Dendritic cell treated with granulocyte-macrophage colony-stimulating factor and Interleukin-4, amounts not matched to agents 40 ng/mL and 50 ng/mL, for 4 days (primary cell): Measurements from ENCODE around the gene NISCH.

Source experiments
- H3K27ac Mint-ChIP-seq: one replicate; pipeline ENCODE4 v1.8.0; 2022; ENCODE audit warnings: mild to moderate bottlenecking, mixed read lengths
- H3K27me3 Mint-ChIP-seq: one replicate; pipeline ENCODE4 v1.8.0; 2022; ENCODE audit warnings: mild to moderate bottlenecking, mixed read lengths
- H3K36me3 Mint-ChIP-seq: one replicate; pipeline ENCODE4 v1.8.0; 2022; ENCODE audit warnings: low read depth, mixed read lengths
- H3K4me1 Mint-ChIP-seq: one replicate; pipeline ENCODE4 v1.8.0; 2022; ENCODE audit warnings: low read depth, mixed read lengths
- H3K4me3 Mint-ChIP-seq: one replicate; pipeline ENCODE4 v1.8.0; 2022; ENCODE audit warnings: mild to moderate bottlenecking, moderate library complexity, mixed read lengths
- H3K9me3 Mint-ChIP-seq: one replicate; pipeline ENCODE4 v1.8.0; 2022; ENCODE audit warnings: mixed read lengths
- intact Hi-C: fragments of 100-400 bp; cut with micrococcal nuclease; formaldehyde crosslinking; loops from one replicate; pipeline ENCODE4 v1.15.0; 2022

The NISCH gene

DNA sequence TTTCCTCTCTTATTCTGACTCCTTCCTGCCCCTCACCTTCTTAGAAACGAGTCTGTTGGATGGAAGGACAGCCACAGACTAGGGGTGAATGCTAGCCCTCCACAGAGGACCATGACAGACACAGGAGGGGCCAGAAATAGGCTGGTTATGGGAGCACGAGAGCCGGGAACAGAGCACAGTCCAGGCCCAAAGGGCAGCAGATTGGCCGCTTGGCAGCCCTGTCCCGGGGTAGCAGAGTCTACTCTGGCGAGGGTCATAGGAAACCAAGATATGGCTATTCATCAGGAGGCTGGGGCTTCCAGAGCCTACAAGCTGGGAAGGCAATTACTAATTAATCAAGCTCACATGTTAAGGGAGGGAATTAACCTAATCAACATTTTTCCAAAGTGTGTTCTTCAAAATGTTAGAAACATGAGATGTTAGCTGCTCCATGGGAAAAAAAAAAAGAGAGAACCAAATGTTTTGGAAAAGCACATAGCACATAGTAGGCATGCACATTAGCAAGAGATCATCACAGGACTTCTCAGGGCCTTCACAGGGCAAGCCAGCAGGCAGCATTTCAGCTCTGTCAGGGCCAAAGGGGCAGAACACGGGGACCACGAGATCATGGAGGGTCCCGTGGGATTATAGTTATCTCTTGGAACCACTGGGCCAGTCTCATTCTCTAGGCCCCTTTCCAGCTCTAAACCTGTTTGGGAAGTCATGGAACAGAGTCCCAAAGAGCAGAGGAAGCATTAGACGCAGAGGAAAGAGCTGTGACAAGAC, 23.8 kb upstream of the NISCH start:
- peaks cover 13% of the 10 kb centered on the region for H3K27me3 Mint-ChIP-seq
- peaks cover 46% of the 10 kb centered on the region for H3K4me1 Mint-ChIP-seq
- no peaks in the 10 kb centered on the region for H3K36me3 Mint-ChIP-seq
- intact Hi-C loops = no loop called here
- H3K9me3 Mint-ChIP-seq = no peaks in the 10 kb centered on the region
- H3K27ac Mint-ChIP-seq = peak overlapping the region; percentile 60
- no peak overlapping the region for H3K4me3 Mint-ChIP-seq

DNA sequence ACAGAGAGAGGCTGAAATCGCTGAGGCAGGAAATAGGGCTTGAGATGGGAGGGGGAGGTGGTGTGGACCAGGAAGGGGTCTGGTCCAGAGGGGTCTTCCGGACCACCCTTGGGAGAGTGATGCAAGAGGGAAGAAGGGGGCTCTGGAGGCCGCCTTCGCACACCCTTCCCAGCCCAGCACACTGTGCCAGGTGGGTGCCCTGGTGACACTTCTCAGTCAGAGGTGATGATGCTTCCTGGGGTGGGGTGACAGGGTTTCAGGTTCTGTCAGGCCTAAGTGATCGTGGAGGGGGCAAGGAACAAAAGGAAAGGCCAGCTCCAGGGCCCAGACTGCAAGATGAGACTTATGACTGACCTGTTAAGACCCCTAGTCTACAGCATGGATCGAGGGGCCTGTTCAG, 23.2 kb upstream of the NISCH start:
- peaks cover 52% of the 10 kb centered on the region for H3K4me1 Mint-ChIP-seq
- H3K27ac Mint-ChIP-seq = peak overlapping the region; percentile 60
- intact Hi-C loops = no loop called here
- no peak overlapping the region for H3K4me3 Mint-ChIP-seq
- no peaks in the 10 kb centered on the region for H3K36me3 Mint-ChIP-seq
- H3K27me3 Mint-ChIP-seq = peaks cover 13% of the 10 kb centered on the region
- no peaks in the 10 kb centered on the region for H3K9me3 Mint-ChIP-seq

- peaks cover 54% of the 10 kb centered on the region for H3K4me1 Mint-ChIP-seq
- H3K4me3 Mint-ChIP-seq = no peak overlapping the region
- intact Hi-C loops = no loop called here
- peak overlapping the region; percentile 60 for H3K27ac Mint-ChIP-seq
- peaks cover 13% of the 10 kb centered on the region for H3K27me3 Mint-ChIP-seq
- no peaks in the 10 kb centered on the region for H3K9me3 Mint-ChIP-seq
- H3K36me3 Mint-ChIP-seq = no peaks in the 10 kb centered on the region
These were observed 22.7 kb upstream of the NISCH start for GRCh38 chr3:52432691-52433141.

DNA sequence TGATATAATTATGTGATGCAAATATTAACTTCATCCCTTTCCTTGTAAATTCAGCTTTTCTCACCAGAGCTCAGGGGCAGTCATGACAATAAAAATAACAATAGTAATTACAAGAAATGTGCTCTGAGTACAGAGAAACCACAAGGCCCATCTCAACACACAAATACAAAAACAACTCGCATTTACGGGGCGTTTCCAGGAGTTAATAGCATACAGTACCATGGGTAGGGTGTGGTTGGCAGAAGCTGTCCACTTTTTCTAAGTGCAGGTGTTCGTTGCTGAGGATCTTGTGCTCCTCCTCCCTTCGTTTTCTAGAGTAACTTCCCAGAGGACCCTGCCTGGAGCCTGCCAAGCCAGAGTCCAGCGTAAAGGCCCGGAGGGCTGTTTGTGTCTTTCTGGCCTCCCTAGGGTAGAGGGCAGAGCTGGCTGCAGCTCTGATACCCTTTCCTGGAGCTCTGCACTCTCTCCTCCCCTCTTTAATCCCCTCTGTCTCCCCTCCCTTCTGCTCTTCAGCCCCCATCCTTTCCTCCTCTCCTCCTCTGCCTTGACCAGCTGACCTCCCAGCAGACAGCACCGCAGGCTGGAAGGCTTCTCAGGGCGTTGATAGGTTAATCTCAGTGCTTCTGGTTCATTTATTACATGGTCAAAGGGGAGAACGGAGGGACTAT, 21.9 kb upstream of the NISCH start:
- Mint-ChIP-seq H3K36me3 (no peaks in the 10 kb centered on the region), H3K9me3 (no peaks in the 10 kb centered on the region), H3K27ac (peak overlapping the region; percentile 60), H3K4me3 (no peak overlapping the region), H3K4me1 (peaks cover 54% of the 10 kb centered on the region), H3K27me3 (peaks cover 13% of the 10 kb centered on the region)
- intact Hi-C loops = no loop called here

- Mint-ChIP-seq H3K27ac (peak overlapping the region; percentile 1), H3K4me1 (peaks cover 54% of the 10 kb centered on the region), H3K27me3 (peaks cover 13% of the 10 kb centered on the region), H3K4me3 (no peak overlapping the region), H3K36me3 (no peaks in the 10 kb centered on the region), H3K9me3 (no peaks in the 10 kb centered on the region)
- intact Hi-C loops = no loop called here
These were observed 21.4 kb upstream of the NISCH start for GRCh38 chr3:52433996-52434479.

DNA sequence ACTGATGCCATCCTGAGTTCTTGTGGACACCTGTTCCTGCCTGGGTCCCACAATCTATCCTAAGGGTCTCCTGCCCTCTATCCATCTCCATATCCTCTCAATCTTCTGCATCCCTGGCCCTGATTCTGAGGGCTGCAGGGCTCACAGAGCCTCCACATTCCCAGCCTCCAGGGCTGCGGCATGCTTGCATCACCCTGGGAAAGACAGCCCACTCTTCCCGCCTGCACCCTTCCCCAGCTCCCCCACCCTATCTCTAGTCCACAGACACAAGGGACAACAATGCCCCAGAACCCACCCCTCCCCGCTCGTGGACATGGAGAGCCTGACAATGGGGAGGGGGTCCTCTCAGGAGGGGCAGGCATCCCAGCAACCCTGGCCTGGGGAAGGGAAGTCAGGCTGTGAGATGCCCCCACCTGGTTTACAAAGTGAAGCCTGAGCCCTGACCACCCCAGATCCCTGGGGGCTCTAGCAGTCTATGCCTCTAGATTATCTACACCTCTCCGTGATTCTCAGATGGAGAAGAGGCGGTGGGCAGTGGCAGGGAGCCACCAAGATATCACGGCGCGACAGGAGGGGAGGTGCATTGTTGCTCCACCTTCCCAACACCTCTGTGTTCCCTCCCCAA, 20.8 kb upstream of the NISCH start:
- peaks cover 15% of the 10 kb centered on the region for H3K27me3 Mint-ChIP-seq
- no peak overlapping the region for H3K4me3 Mint-ChIP-seq
- no peaks in the 10 kb centered on the region for H3K9me3 Mint-ChIP-seq
- no peaks in the 10 kb centered on the region for H3K36me3 Mint-ChIP-seq
- no peak overlapping the region for H3K27ac Mint-ChIP-seq
- H3K4me1 Mint-ChIP-seq = peaks cover 54% of the 10 kb centered on the region
- intact Hi-C loops = no loop called here

GRCh38 chr3:52435246-52436101, 19.9 kb upstream of the NISCH start:
- intact Hi-C loops = no loop called here
- no peak overlapping the region for H3K4me3 Mint-ChIP-seq
- no peaks in the 10 kb centered on the region for H3K36me3 Mint-ChIP-seq
- no peak overlapping the region for H3K27ac Mint-ChIP-seq
- H3K27me3 Mint-ChIP-seq = peaks cover 15% of the 10 kb centered on the region
- H3K9me3 Mint-ChIP-seq = no peaks in the 10 kb centered on the region
- peaks cover 54% of the 10 kb centered on the region for H3K4me1 Mint-ChIP-seq

GRCh38 chr3:52436500-52437149, 18.8 kb upstream of the NISCH start:
- H3K27ac Mint-ChIP-seq = no peak overlapping the region
- H3K27me3 Mint-ChIP-seq = peaks cover 13% of the 10 kb centered on the region
- no peaks in the 10 kb centered on the region for H3K36me3 Mint-ChIP-seq
- peaks cover 51% of the 10 kb centered on the region for H3K4me1 Mint-ChIP-seq
- no peak overlapping the region for H3K4me3 Mint-ChIP-seq
- H3K9me3 Mint-ChIP-seq = no peaks in the 10 kb centered on the region
- intact Hi-C loops = no loop called here

DNA sequence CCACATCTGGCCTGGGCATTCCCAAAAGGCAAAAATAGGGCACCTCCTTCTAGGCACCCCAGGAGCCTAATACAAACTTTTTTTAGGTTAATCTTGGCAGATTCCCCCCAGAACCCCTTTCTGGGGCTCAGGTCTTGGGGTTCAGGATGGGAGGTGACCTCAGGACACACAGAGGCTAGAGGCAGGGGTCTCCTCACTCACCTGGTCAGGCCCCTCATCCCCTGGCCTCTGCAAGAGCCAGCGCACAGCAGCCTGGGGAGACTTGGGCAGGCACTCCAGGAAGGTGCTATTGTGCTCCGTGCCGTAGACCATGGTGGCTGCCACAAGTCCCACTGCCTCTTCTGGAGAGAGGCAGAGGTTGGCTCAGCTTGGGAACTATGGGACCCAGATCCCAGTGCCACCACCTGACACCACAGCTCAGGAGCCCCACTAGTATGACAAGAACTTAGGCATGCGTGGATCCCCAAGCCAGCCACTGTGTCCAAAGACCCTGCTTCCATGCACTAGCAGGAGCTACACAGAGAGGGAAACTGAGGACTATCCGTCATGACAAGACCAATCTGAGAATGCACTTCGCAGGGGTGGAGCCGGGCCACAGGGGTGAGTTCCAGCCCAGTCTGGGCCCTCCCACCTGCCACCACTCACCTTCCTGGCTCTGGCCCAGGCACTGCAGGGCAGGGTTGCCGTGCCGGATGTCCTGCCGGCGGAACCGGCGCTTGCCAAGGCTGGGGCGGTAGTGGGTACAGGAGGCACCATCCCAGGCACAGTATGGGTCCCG, 17.9 kb upstream of the NISCH start:
- H3K27me3 Mint-ChIP-seq = peaks cover 14% of the 10 kb centered on the region
- intact Hi-C loops = no loop called here
- H3K27ac Mint-ChIP-seq = no peak overlapping the region
- no peaks in the 10 kb centered on the region for H3K36me3 Mint-ChIP-seq
- no peaks in the 10 kb centered on the region for H3K9me3 Mint-ChIP-seq
- peaks cover 42% of the 10 kb centered on the region for H3K4me1 Mint-ChIP-seq
- no peak overlapping the region for H3K4me3 Mint-ChIP-seq

- H3K4me1 Mint-ChIP-seq = peaks cover 37% of the 10 kb centered on the region
- no peaks in the 10 kb centered on the region for H3K36me3 Mint-ChIP-seq
- peaks cover 19% of the 10 kb centered on the region for H3K27me3 Mint-ChIP-seq
- no peak overlapping the region for H3K27ac Mint-ChIP-seq
- H3K4me3 Mint-ChIP-seq = no peak overlapping the region
- intact Hi-C loops = no loop called here
- no peaks in the 10 kb centered on the region for H3K9me3 Mint-ChIP-seq
These were observed 17.4 kb upstream of the NISCH start for GRCh38 chr3:52438104-52438376.

GRCh38 chr3:52438579-52439425, 16.6 kb upstream of the NISCH start:
- intact Hi-C loops = no loop called here
- no peaks in the 10 kb centered on the region for H3K9me3 Mint-ChIP-seq
- H3K36me3 Mint-ChIP-seq = no peaks in the 10 kb centered on the region
- peaks cover 22% of the 10 kb centered on the region for H3K27me3 Mint-ChIP-seq
- no peak overlapping the region for H3K27ac Mint-ChIP-seq
- no peak overlapping the region for H3K4me3 Mint-ChIP-seq
- peaks cover 29% of the 10 kb centered on the region for H3K4me1 Mint-ChIP-seq
